HG03469 (cell line): ENCODE measurements around the gene LBR.

ENCODE experiments used
- ATAC-seq: cut with Tn5 transposase; IDR thresholded peaks from one replicate; pipeline ENCODE4 v1.9.1; 2021; ENCODE audit warnings: mild to moderate bottlenecking, moderate library complexity, moderate number of reproducible peaks; ENCODE audit not compliant: unreplicated experiment

LBR gene

GRCh38 chr1:225446981-225447615 is 19.3 kb upstream of the LBR start:
- ATAC-seq = no peak

- no peak for ATAC-seq
Observed at GRCh38 chr1:225446595-225446960, 18.7 kb upstream of the LBR start.

- ATAC-seq = no peak
Observed at GRCh38 chr1:225445639-225446594, 18.1 kb upstream of the LBR start.

GRCh38 chr1:225442123-225442505 is 14.3 kb upstream of the LBR start:
- no peak for ATAC-seq

- no peak for ATAC-seq
Observed at GRCh38 chr1:225441314-225442122, 13.7 kb upstream of the LBR start.

- no peak for ATAC-seq
Observed at GRCh38 chr1:225440380-225441221, 12.8 kb upstream of the LBR start.

- ATAC-seq = no peak
Observed at GRCh38 chr1:225437710-225438437, 10.0 kb upstream of the LBR start.

GRCh38 chr1:225435957-225436392 is 8.1 kb upstream of the LBR start:
- ATAC-seq = no peak

GRCh38 chr1:225435487-225435886 is 7.6 kb upstream of the LBR start:
- ATAC-seq = no peak

- no peak for ATAC-seq
Observed at GRCh38 chr1:225435076-225435475, 7.2 kb upstream of the LBR start.

- ATAC-seq = no peak
Observed at GRCh38 chr1:225434046-225434445, 6.2 kb upstream of the LBR start.

- no peak for ATAC-seq
Observed at GRCh38 chr1:225431081-225431863, 3.4 kb upstream of the LBR start.

- no peak for ATAC-seq
Observed at GRCh38 chr1:225430301-225430700, 2.5 kb upstream of the LBR start.

- ATAC-seq = no peak
Observed at GRCh38 chr1:225428881-225429455, 1.1 kb upstream of the LBR start.

- ATAC-seq = peak; percentile 82
Observed at GRCh38 chr1:225428068-225428880, 436 bp upstream of the LBR start.

- no peak for ATAC-seq
Observed at GRCh38 chr1:225426395-225427234, 1.2 kb downstream of the LBR start.

- ATAC-seq = no peak
Observed at GRCh38 chr1:225425201-225425786, 2.5 kb downstream of the LBR start.
